SKM-1 treated with dmso at 0.1 percent for 144 hours (cell line): Measurements from ENCODE around the gene GALR3.

Experiments
- DNase-seq: peaks from one replicate; lab custom pipeline; 2025; ENCODE audit not compliant: unreplicated experiment; lab: John Stamatoyannopoulos, UW

Gene GALR3

GRCh38 chr22:37818409-37819104 lies 4.6 kb upstream of the GALR3 start:
- DNase-seq, result no peak

GRCh38 chr22:37819105-37819433 lies 4.1 kb upstream of the GALR3 start:
- no peak for DNase-seq

- no peak for DNase-seq
Observed at GRCh38 chr22:37820350-37820749, 2.8 kb upstream of the GALR3 start.

GRCh38 chr22:37822079-37822833 lies 926 bp upstream of the GALR3 start:
- DNase-seq, result no peak

- DNase-seq, result no peak
Observed at GRCh38 chr22:37824674-37825641, 1.8 kb downstream of the GALR3 start.

GRCh38 chr22:37827056-37827455 lies 3.9 kb downstream of the GALR3 start:
- no peak for DNase-seq

- no peak for DNase-seq
Observed at GRCh38 chr22:37830093-37830842, 7.1 kb downstream of the GALR3 start.

- DNase-seq, result no peak
Observed at GRCh38 chr22:37831472-37831871, 8.3 kb downstream of the GALR3 start.

GRCh38 chr22:37832022-37832857 lies 9.1 kb downstream of the GALR3 start:
- DNase-seq, result no peak

GRCh38 chr22:37842015-37842793 lies 19.0 kb downstream of the GALR3 start:
- DNase-seq, result no peak

- no peak for DNase-seq
Observed at GRCh38 chr22:37843741-37844089, 20.5 kb downstream of the GALR3 start.

GRCh38 chr22:37844904-37845329 lies 21.7 kb downstream of the GALR3 start:
- no peak for DNase-seq

GRCh38 chr22:37846433-37846832 lies 23.3 kb downstream of the GALR3 start:
- DNase-seq, result no peak

- no peak for DNase-seq
Observed at GRCh38 chr22:37848587-37849088, 25.5 kb downstream of the GALR3 start.

- DNase-seq, result peak; percentile 83
Observed at GRCh38 chr22:37849089-37849751, 26.0 kb downstream of the GALR3 start, which contains the start of gene EIF3L. EIF3L (plus strand) TSS chr22:37849419; CDS start chr22:37849450, 31 bp downstream.

- DNase-seq, result no peak
Observed at GRCh38 chr22:37850801-37851200, 27.6 kb downstream of the GALR3 start.

- DNase-seq, result no peak
Observed at GRCh38 chr22:37852418-37852817, 29.2 kb downstream of the GALR3 start.

- DNase-seq, result no peak
Observed at GRCh38 chr22:37854946-37855345, 31.8 kb downstream of the GALR3 start.
